Suprapubic skin (tissue), 4 donors: ENCODE measurements around the gene EEF1E1.

Experiments
- CTCF ChIP-seq, 2 donors: fragments of 200-600 bp in 1 of 2; fragments of 450-650 bp in 1 of 2; sonication (generic) in 1 of 2; IDR thresholded peaks; one replicate each; pipeline ENCODE4 v1.5.1; 2016 to 2019; ENCODE audit warnings: antibody characterized with exemption in 2 of 2, mild to moderate bottlenecking in 1 of 2, moderate library complexity in 1 of 2
- POLR2A ChIP-seq, 2 donors: fragments of 450-650 bp; IDR thresholded peaks; one replicate each; pipeline ENCODE4 v1.6.1; 2017; ENCODE audit warnings: antibody characterized with exemption in 2 of 2, mild to moderate bottlenecking in 2 of 2, moderate library complexity in 2 of 2
- POLR2AphosphoS5 ChIP-seq, 3 donors: sonication (generic); formaldehyde crosslinking; IDR thresholded peaks; one replicate each; pipeline ENCODE4 v1.6.1; 2017; ENCODE audit warnings: antibody characterized with exemption in 3 of 3

DNA sequence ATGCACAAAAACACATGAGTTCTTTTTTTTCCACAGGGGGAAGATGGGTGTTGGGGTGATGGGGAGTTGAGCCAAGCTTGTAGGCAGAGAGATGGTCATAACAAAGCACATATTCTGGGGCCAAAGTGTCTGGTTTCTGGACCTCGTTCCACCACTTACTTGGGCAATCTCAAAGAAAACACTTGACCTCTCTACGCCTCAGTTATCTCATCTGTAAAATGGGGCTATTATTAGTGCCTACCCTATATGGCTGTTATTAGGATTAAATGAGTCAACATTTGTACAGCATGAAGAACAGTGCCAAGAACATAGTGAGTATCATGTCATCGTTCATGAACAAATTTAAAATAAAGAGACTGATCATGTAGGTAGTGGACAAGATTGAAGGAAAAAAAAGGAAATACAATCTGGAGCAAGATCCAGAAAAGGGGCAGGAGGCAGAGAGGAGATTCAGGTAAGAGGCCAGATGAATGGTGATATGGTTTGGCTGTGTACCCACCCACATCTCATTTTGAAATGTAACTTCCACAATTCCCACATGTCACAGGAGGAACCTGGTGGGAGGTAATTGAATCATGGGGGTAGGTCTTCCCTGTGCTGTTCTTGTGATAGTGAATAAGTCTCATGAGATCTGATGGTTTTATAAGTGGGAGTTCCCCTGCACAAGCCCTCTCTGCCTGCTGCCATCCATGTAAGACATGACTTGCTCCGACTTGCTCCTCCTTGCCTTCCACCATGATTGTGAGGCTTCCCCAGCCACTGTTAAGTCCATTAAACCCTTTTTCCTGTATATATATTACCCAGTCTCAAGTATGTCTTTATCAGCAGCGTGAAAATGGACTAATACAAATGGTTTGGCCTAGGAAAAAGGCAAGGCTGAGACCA is 14.2 kb downstream of the EEF1E1 start:
- no peak for TF ChIP-seq CTCF (IDR thresholded peaks at IDR 0.05)
- TF ChIP-seq POLR2A (IDR thresholded peaks at IDR 0.05), result no peak
- no peak for TF ChIP-seq POLR2AphosphoS5 (IDR thresholded peaks at IDR 0.05)
